Activated B cell treated with CpG ODN at 0.5 μM for 24 hours (primary cell): Measurements from ENCODE around the gene PHLPP1. TPM values are rescaled to one million over a fixed set of nuclear protein-coding genes. Genes with fewer than 3 reads are reported as not detected.

Experiments
- ATAC-seq: fragments of 200-7000 bp; cut with Tn5 transposase; one replicate; pipeline ENCODE4 v1.10.0; 2021; ENCODE audit warnings: low read depth, mild to moderate bottlenecking, moderate library complexity
- CTCF ChIA-PET: fragments of 350-600 bp; sonication (Branson Sonifier 250); formaldehyde crosslinking; loops from one replicate; lab custom pipeline; 2021; ENCODE audit warnings: antibody characterized with exemption; lab: Charles Lee
- POLR2A ChIA-PET: fragments of 350-600 bp; sonication (Branson Sonifier 250); formaldehyde crosslinking; loops from one replicate; lab custom pipeline; 2021; ENCODE audit warnings: antibody characterized with exemption; lab: Charles Lee
- DNase-seq: peaks from one replicate; pipeline ENCODE4 v3.0.0; 2022
- H3K27ac Mint-ChIP-seq: one replicate; pipeline ENCODE4 v1.8.0; 2020; ENCODE audit warnings: mixed read lengths
- H3K27me3 Mint-ChIP-seq: one replicate; pipeline ENCODE4 v1.8.0; 2021; ENCODE audit warnings: mixed read lengths
- H3K36me3 Mint-ChIP-seq: one replicate; pipeline ENCODE4 v1.8.0; 2021; ENCODE audit warnings: low read depth, mixed read lengths
- H3K4me1 Mint-ChIP-seq: one replicate; pipeline ENCODE4 v1.8.0; 2021; ENCODE audit warnings: mixed read lengths
- H3K4me3 Mint-ChIP-seq: one replicate; pipeline ENCODE4 v1.8.0; 2020; ENCODE audit warnings: mild to moderate bottlenecking, mixed read lengths
- H3K9me3 Mint-ChIP-seq: one replicate; pipeline ENCODE4 v1.8.0; 2020; ENCODE audit warnings: mixed read lengths
- intact Hi-C: fragments of 100-400 bp; cut with micrococcal nuclease; formaldehyde crosslinking; loops from one replicate; pipeline ENCODE4 v1.15.1; 2024
- total RNA-seq: library from RNA; stranded (reverse); gene quantifications from 2 replicates; pipeline ENCODE4 v1.2.3, GENCODE V29; 2022
- TF ChIP-seq, protein P1 (sequence below): fragments of 200-600 bp; IDR thresholded peaks from one replicate; pipeline ENCODE4 v1.8.0; 2022; ENCODE audit warnings: antibody characterized with exemption, mild to moderate bottlenecking

Gene PHLPP1
- total RNA-seq, 1 donor from 2014 or later = 16.1 TPM

GRCh38 chr18:62991959-62992358, 276.6 kb downstream of the PHLPP1 start:
- H3K4me1 Mint-ChIP-seq = no peaks in the 10 kb centered on the region
- ChIA-PET CTCF (no interaction called here), POLR2A (no interaction called here)
- TF ChIP-seq, protein P1, sequence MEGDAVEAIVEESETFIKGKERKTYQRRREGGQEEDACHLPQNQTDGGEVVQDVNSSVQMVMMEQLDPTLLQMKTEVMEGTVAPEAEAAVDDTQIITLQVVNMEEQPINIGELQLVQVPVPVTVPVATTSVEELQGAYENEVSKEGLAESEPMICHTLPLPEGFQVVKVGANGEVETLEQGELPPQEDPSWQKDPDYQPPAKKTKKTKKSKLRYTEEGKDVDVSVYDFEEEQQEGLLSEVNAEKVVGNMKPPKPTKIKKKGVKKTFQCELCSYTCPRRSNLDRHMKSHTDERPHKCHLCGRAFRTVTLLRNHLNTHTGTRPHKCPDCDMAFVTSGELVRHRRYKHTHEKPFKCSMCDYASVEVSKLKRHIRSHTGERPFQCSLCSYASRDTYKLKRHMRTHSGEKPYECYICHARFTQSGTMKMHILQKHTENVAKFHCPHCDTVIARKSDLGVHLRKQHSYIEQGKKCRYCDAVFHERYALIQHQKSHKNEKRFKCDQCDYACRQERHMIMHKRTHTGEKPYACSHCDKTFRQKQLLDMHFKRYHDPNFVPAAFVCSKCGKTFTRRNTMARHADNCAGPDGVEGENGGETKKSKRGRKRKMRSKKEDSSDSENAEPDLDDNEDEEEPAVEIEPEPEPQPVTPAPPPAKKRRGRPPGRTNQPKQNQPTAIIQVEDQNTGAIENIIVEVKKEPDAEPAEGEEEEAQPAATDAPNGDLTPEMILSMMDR = no peak
- H3K4me3 Mint-ChIP-seq = no peak overlapping the region
- ATAC-seq (no peak), DNase-seq (no peak)
- no peaks in the 10 kb centered on the region for H3K9me3 Mint-ChIP-seq
- H3K27ac Mint-ChIP-seq = no peak overlapping the region
- intact Hi-C loops = no loop called here
- H3K36me3 Mint-ChIP-seq = no peaks in the 10 kb centered on the region
- peaks cover 5% of the 10 kb centered on the region for H3K27me3 Mint-ChIP-seq

DNA sequence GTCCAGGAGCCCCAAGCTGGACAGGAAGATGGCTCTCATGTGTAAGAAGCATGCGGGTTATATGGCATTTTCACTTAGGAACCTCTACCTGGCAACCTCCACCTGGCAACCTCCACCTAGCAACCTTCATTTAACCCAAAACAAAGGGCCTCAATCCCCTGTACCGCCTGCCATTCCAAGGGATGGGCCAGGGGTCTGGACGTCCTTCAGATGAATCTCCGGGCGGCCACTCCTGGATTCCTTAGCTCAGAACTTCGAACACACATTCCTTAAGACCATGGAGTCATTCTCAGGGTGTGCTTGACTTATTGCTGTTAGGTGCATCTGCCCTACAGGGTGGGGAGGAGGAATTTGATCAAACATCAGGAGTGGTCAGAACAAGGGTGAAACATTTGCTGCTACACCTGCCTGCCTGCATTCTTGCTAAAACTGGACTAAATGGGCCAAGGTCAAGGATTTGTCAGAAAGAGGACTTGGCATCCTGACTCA, 277.6 kb downstream of the PHLPP1 start:
- H3K4me3 Mint-ChIP-seq = no peak overlapping the region
- H3K36me3 Mint-ChIP-seq = no peaks in the 10 kb centered on the region
- ATAC-seq = no peak
- CTCF ChIA-PET = no interaction called here
- H3K9me3 Mint-ChIP-seq = no peaks in the 10 kb centered on the region
- no peaks in the 10 kb centered on the region for H3K4me1 Mint-ChIP-seq
- DNase-seq = no peak
- intact Hi-C loops = no loop called here
- H3K27ac Mint-ChIP-seq = no peak overlapping the region
- peaks cover 5% of the 10 kb centered on the region for H3K27me3 Mint-ChIP-seq
- TF ChIP-seq, protein P1 = no peak
- POLR2A ChIA-PET = no interaction called here

DNA sequence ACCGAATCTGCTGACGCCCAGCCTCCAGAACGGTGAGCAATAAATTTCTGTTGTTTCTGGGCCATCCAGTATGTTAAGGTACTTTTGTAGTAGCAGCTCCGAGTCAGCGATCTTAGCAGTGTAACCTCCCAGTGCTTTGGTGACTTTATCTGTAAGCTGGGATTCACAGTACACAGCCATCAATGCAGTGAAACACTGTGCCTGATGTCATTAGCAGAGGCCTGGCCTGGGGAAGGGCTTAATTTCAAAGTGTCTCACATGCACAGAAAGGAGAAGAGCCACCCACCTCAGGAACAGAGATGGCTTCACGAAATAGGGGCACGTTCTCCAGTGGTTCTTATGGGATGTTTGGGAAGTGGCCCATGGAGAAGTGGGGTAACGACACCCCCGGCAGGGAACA, 281.2 kb downstream of the PHLPP1 start:
- POLR2A ChIA-PET = no interaction called here
- CTCF ChIA-PET = no interaction called here
- DNase-seq = no peak

GRCh38 chr18:62997076-62997475, 281.7 kb downstream of the PHLPP1 start:
- Mint-ChIP-seq H3K36me3 (no peaks in the 10 kb centered on the region), H3K9me3 (no peaks in the 10 kb centered on the region), H3K4me1 (peaks cover 11% of the 10 kb centered on the region), H3K27ac (no peak overlapping the region), H3K27me3 (peaks cover 2% of the 10 kb centered on the region), H3K4me3 (no peak overlapping the region)
- POLR2A ChIA-PET = no interaction called here
- intact Hi-C loops = no loop called here
- ATAC-seq = no peak
- no peak for DNase-seq
- TF ChIP-seq, protein P1 = no peak
- CTCF ChIA-PET = no interaction called here

More for the DNA sequence above, 281.2 kb downstream of the PHLPP1 start:
- H3K4me1 Mint-ChIP-seq = peaks cover 11% of the 10 kb centered on the region
- H3K9me3 Mint-ChIP-seq = no peaks in the 10 kb centered on the region
- H3K27ac Mint-ChIP-seq = no peak overlapping the region
- intact Hi-C loops = no loop called here
- H3K36me3 Mint-ChIP-seq = no peaks in the 10 kb centered on the region
- H3K27me3 Mint-ChIP-seq = peaks cover 2% of the 10 kb centered on the region
- TF ChIP-seq, protein P1 = no peak
- H3K4me3 Mint-ChIP-seq = no peak overlapping the region
- no peak for ATAC-seq

DNA sequence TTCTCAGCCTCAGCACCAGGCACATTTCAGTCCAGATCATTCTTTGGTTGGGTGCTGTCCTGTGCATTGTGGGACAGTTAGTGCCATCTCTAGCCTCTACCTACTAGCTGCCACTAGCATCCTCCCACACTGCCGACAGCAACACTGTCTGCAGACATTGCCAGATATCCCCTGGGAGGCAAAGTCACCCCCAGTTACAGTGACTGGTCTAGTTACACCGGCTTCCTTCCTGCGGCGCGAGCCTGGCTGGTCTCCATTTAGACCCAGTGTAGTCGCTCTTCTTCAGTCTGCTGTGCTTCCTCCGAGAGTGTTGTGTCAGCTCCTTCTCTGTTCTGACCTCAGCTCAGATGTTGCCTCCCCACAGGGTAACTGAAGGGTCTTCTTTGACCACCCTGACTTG, 283.1 kb downstream of the PHLPP1 start:
- H3K9me3 Mint-ChIP-seq = no peaks in the 10 kb centered on the region
- H3K4me3 Mint-ChIP-seq = no peak overlapping the region
- intact Hi-C loops = no loop called here
- ATAC-seq (peak; percentile 56), DNase-seq (no peak)
- CTCF ChIA-PET = no interaction called here
- TF ChIP-seq, protein P1 = no peak
- H3K36me3 Mint-ChIP-seq = no peaks in the 10 kb centered on the region
- H3K27me3 Mint-ChIP-seq = no peaks in the 10 kb centered on the region
- H3K4me1 Mint-ChIP-seq = peaks cover 11% of the 10 kb centered on the region
- POLR2A ChIA-PET = no interaction called here
- H3K27ac Mint-ChIP-seq = no peak overlapping the region
